Cardiac fibroblast (primary cell): Measurements from ENCODE around the gene SH3RF3.

Experiments
- DNase-seq, 2 donors: peaks; one replicate each; pipeline versions ENCODE4 v3.0.0 to v3.0.0-alpha.2; 2010; ENCODE audit warnings: low read depth in 2 of 2
- H3K4me3 ChIP-seq, 2 donors: replicated peaks in 1 of 2; 1 replicate in 1 of 2; 2 replicates in 1 of 2; pipeline ENCODE4 v1.5.1; 2011; ENCODE audit warnings: low read depth in 2 of 2, low read length in 2 of 2, mild to moderate bottlenecking in 2 of 2, moderate library complexity in 1 of 2
- TF ChIP-seq, protein P1 (sequence below): IDR thresholded peaks from one replicate; pipeline ENCODE4 v1.5.1; 2011; ENCODE audit warnings: low read depth, mild to moderate bottlenecking, low read length, inconsistent platforms

The SH3RF3 gene

GRCh38 chr2:109478906-109479493 is 350.0 kb downstream of the SH3RF3 start:
- DNase-seq, result no peak
- H3K4me3 ChIP-seq, result no peak overlapping the region
- TF ChIP-seq, protein P1, sequence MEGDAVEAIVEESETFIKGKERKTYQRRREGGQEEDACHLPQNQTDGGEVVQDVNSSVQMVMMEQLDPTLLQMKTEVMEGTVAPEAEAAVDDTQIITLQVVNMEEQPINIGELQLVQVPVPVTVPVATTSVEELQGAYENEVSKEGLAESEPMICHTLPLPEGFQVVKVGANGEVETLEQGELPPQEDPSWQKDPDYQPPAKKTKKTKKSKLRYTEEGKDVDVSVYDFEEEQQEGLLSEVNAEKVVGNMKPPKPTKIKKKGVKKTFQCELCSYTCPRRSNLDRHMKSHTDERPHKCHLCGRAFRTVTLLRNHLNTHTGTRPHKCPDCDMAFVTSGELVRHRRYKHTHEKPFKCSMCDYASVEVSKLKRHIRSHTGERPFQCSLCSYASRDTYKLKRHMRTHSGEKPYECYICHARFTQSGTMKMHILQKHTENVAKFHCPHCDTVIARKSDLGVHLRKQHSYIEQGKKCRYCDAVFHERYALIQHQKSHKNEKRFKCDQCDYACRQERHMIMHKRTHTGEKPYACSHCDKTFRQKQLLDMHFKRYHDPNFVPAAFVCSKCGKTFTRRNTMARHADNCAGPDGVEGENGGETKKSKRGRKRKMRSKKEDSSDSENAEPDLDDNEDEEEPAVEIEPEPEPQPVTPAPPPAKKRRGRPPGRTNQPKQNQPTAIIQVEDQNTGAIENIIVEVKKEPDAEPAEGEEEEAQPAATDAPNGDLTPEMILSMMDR, result no peak

DNA sequence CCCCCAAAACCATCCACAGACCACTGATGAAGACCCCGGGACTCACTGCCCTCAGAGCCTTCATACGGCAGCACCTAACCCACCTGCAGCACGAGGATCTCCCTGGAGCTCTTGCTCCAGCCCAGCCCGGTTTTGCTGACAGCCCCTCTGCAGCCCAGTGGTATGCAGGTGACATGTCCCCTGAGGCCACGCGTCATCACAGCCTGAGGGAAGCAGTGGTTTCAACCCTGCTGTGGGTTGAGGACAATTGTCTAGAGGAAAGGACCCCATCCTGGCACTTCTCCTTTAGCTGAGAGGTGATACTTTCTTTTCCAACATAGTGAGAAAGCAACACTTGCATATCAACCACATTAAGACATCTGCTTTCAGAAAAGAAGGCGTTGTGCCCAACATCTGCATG is 350.8 kb downstream of the SH3RF3 start:
- H3K4me3 ChIP-seq, result no peak overlapping the region
- TF ChIP-seq, protein P1, result no peak
- DNase-seq, result no peak

- no peak for DNase-seq
- TF ChIP-seq, protein P1, result no peak
These were observed 351.6 kb downstream of the SH3RF3 start for GRCh38 chr2:109480486-109481195.

DNA sequence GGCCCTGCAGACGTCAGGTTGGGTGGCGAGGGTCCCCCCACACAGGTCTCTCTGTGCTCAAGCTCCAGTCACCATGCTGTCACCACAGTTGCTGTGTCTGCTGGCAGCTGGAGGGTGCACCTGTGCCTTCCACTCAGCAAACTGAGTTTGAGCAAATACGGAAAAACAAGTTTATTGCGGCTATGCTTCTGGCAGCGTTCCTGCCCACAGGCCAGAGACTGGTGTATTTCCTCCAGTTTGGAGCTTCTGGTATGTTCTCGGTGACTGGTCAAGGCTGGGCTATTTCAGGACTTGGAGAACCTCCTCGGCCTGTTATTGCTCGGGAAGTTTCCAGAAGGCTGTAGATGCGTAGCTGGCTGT is 352.2 kb downstream of the SH3RF3 start:
- DNase-seq, result no peak
- H3K4me3 ChIP-seq, result no peak overlapping the region
- TF ChIP-seq, protein P1, result no peak

More at GRCh38 chr2:109480486-109481195, 351.6 kb downstream of the SH3RF3 start:
- no peak overlapping the region for H3K4me3 ChIP-seq

DNA sequence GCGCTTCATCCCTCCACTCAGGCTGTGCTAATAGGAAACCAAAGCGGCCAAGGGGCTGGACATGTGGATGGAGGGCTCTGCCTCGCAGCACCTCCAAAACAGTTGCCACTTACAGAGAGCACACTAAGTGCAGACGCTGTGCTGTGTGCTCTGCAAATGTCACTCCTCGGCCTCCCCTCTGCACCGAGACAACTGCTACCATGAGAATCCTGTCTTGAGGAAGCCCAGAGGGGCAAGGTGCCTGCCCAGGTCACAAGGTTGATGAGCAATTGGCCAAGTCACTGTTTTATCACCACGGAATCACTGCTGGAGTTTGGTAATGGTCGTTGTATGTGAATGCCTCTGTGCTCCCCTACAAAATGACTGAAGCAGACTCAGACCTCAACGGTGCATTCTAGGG is 352.6 kb downstream of the SH3RF3 start:
- TF ChIP-seq, protein P1, result no peak
- DNase-seq, result no peak
- no peak overlapping the region for H3K4me3 ChIP-seq

GRCh38 chr2:109482361-109482861 is 353.4 kb downstream of the SH3RF3 start:
- no peak overlapping the region for H3K4me3 ChIP-seq
- DNase-seq, result peak in 1 of 2 donors; percentile 46
- TF ChIP-seq, protein P1, result no peak
